Parathyroid adenoma (tissue), 2 donors: Measurements from ENCODE around the gene NLRP11.

Source experiments
- H2AFZ ChIP-seq: fragments of 300-600 bp; sonication (generic); one replicate; pipeline ENCODE4 v1.7.0; 2017; ENCODE audit warnings: antibody characterized with exemption, mild to moderate bottlenecking
- H3K27ac ChIP-seq: fragments of 300-600 bp; sonication (generic); one replicate; pipeline ENCODE4 v1.7.0; 2017
- H3K27me3 ChIP-seq: fragments of 300-600 bp; sonication (generic); one replicate; pipeline ENCODE4 v1.7.0; 2017; ENCODE audit warnings: low read length; ENCODE audit not compliant: control insufficient read depth, insufficient read depth
- H3K36me3 ChIP-seq: fragments of 300-600 bp; sonication (generic); one replicate; pipeline ENCODE4 v1.7.0; 2017; ENCODE audit warnings: low read length; ENCODE audit not compliant: control insufficient read depth, insufficient read depth
- H3K4me1 ChIP-seq: fragments of 300-600 bp; sonication (generic); one replicate; pipeline ENCODE4 v1.7.0; 2017; ENCODE audit warnings: control low read depth
- H3K4me2 ChIP-seq: fragments of 300-600 bp; sonication (generic); one replicate; pipeline ENCODE4 v1.7.0; 2017; ENCODE audit warnings: low read length
- H3K4me3 ChIP-seq: fragments of 300-600 bp; sonication (generic); one replicate; pipeline ENCODE4 v1.7.0; 2017; ENCODE audit warnings: low read depth, low read length
- H3K79me2 ChIP-seq: fragments of 300-600 bp; sonication (generic); one replicate; pipeline ENCODE4 v1.7.0; 2017; ENCODE audit warnings: control low read depth
- H3K9ac ChIP-seq: fragments of 300-600 bp; sonication (generic); one replicate; pipeline ENCODE4 v1.7.0; 2017; ENCODE audit warnings: mild to moderate bottlenecking
- H3K9me3 ChIP-seq: fragments of 300-600 bp; sonication (generic); one replicate; pipeline ENCODE4 v1.7.0; 2017; ENCODE audit warnings: low read length; ENCODE audit not compliant: control insufficient read depth
- CTCF ChIP-seq: fragments of 300-600 bp; sonication (generic); IDR thresholded peaks from one replicate; pipeline ENCODE4 v1.7.0; 2017; ENCODE audit warnings: antibody characterized with exemption, mild to moderate bottlenecking
- donor health status: primary hyperparathyroidism.

Gene NLRP11

GRCh38 chr19:55750715-55751114 lies 81.1 kb downstream of the NLRP11 start:
- Histone ChIP-seq H3K79me2 (no peaks in the 10 kb centered on the region), H2AFZ (no peak overlapping the region), H3K27ac (no peak overlapping the region), H3K4me1 (no peaks in the 10 kb centered on the region), H3K9me3 (no peaks in the 10 kb centered on the region), H3K36me3 (no peaks in the 10 kb centered on the region), H3K9ac (no peak overlapping the region), H3K4me3 (no peak overlapping the region), H3K4me2 (no peak overlapping the region), H3K27me3 (no peaks in the 10 kb centered on the region)
- no peak for TF ChIP-seq CTCF

- no peak within 1 kb of the TSS for H3K4me2 ChIP-seq
- H3K4me3 ChIP-seq: no peak within 1 kb of the TSS
- H3K36me3 ChIP-seq: no peaks in the 10 kb centered on the region
- H2AFZ ChIP-seq: no peak within 1 kb of the TSS
- H3K79me2 ChIP-seq: no peaks in the 10 kb centered on the region
- H3K4me1 ChIP-seq: no peaks in the 10 kb centered on the region
- no peak for TF ChIP-seq CTCF
- H3K9me3 ChIP-seq: no peaks in the 10 kb centered on the region
- H3K9ac ChIP-seq: no peak within 1 kb of the TSS
- no peaks in the 10 kb centered on the region for H3K27me3 ChIP-seq
- no peak within 1 kb of the TSS for H3K27ac ChIP-seq
Observed at GRCh38 chr19:55738302-55738701, 93.5 kb downstream of the NLRP11 start, which contains the start of gene NLRP9. Gene NLRP9, minus strand, starts transcription at chr19:55738402. Its CDS starts 28 bp downstream, at chr19:55738374.
